Measurements from ENCODE around the gene CLINT1. TPM values are rescaled to one million over a fixed set of nuclear protein-coding genes. Genes with fewer than 3 reads are reported as not detected.

Gene CLINT1
- total and polyA plus RNA-seq, 2 of the 13 experiments (the other 11 are each of a cell fraction or from before 2014, with no cell fraction given): 64.0 to 104 TPM

DNA sequence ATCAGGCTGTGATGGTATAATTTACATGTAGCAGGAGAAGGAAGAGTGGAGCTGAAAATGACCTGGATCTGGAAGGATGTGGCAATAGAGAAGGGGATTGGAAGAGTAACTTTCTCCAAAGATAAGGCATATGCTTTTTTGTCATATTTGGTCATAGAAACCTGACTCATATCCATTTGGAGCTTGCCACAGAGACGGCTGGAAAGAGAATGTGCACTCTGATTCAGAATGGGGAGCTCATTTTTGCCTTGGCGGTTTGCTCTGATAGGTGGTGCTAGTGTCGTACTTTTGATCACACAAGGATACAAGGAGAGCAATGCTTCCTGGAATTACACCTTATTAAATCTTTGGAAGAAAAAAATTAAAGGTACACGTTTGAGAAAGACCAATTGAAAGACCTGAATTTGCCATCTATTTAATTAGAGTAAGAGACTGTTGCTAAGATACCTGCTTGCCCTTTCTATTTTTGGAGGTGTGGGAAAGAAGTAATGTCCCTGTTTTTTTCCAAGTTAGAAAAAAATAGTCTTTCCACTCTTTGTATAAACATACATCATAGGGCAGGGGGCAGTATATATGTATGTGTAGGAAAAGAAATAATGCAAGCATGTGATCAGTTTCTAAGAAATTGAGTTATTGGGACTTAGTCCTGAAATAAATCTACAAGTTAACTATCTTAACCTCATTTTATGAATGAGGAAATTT is 110.0 kb downstream of the CLINT1 start:
- POLR2A ChIA-PET: interaction anchor here (1.1 kb wide), 1 partner anchor 17 kb away, joined by 3 read pairs; the partner anchor contains the start of gene THG1L
- H3K4me1 ChIP-seq (ENCODE audit: insufficient read depth, low read length): peaks cover 30% of the 10 kb centered on the region
- CTCF ChIA-PET (ENCODE audit: low intra/inter-chr PET ratio, low total read pairs): no interaction called here
- ATAC-seq: no peak
- no peaks in the 10 kb centered on the region for H3K9me3 ChIP-seq (ENCODE audit: low read length)
- in situ Hi-C loops (cut with HindIII; ENCODE audit: extremely low pct_ligation_motif_present, low pct_unique_long_range_greater_than_20kb) (loop anchor here (25.0 kb wide), 1 partner anchor 412 kb away; a partner anchor contains a TSS), intact Hi-C loops (cut with micrococcal nuclease; ENCODE audit: unreplicated experiment) (no loop called here)
- no peaks in the 10 kb centered on the region; a peak in 1 of 5 replicates for H3K27me3 ChIP-seq (ENCODE audit: control insufficient read depth in 1 of 2, insufficient read depth in 2 of 2, low read length in 2 of 2)
- H3K4me3 ChIP-seq (replicated peaks in 1 of 3; ENCODE audit: insufficient read depth in 1 of 3, low read depth in 2 of 3, low read length in 3 of 3): no peak overlapping the region
- no TSS peak for BruUV-seq (replicated peaks)
- H4K20me1 ChIP-seq (ENCODE audit: insufficient read depth, low read length): no peaks in the 10 kb centered on the region
- H3K4me2 ChIP-seq (ENCODE audit: low read depth, low read length): no peak overlapping the region
- no peak overlapping the region for H2AFZ ChIP-seq (ENCODE audit: low read length)
- WGBS (ENCODE audit: low lambda C conversion rate): 92% methylated on average over 4 of the region's 4 CpGs
- FAIRE-seq: no peak
- no peak overlapping the region for H3K9ac ChIP-seq (ENCODE audit: insufficient read depth, low read depth, low read length)
- no peak for TF ChIP-seq ELF1 (CRISPR knock-in tag; IDR thresholded peaks at IDR 0.05)
- TF ChIP-seq PITX1 (CRISPR knock-in tag; IDR thresholded peaks at IDR 0.05): no peak
- TF ChIP-seq, protein P1, sequence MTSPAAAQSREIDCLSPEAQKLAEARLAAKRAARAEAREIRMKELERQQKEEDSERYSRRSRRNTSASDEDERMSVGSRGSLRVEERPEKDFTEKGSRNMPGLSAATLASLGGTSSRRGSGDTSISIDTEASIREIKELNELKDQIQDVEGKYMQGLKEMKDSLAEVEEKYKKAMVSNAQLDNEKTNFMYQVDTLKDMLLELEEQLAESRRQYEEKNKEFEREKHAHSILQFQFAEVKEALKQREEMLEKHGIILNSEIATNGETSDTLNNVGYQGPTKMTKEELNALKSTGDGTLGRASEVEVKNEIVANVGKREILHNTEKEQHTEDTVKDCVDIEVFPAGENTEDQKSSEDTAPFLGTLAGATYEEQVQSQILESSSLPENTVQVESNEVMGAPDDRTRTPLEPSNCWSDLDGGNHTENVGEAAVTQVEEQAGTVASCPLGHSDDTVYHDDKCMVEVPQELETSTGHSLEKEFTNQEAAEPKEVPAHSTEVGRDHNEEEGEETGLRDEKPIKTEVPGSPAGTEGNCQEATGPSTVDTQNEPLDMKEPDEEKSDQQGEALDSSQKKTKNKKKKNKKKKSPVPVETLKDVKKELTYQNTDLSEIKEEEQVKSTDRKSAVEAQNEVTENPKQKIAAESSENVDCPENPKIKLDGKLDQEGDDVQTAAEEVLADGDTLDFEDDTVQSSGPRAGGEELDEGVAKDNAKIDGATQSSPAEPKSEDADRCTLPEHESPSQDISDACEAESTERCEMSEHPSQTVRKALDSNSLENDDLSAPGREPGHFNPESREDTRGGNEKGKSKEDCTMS (CRISPR knock-in tag; conservative IDR thresholded peaks at IDR 0.05): no peak
- TF ChIP-seq ZNF33A (CRISPR knock-in tag; IDR thresholded peaks at IDR 0.05; ENCODE audit: borderline replicate concordance): no peak
- no peak for TF ChIP-seq DPF2 (CRISPR knock-in tag; IDR thresholded peaks at IDR 0.05; ENCODE audit: borderline replicate concordance, low read depth)
- no peak for TF ChIP-seq CBX1 (IDR thresholded peaks at IDR 0.05; ENCODE audit: low read depth)
- TF ChIP-seq MAFF (IDR thresholded peaks at IDR 0.05; ENCODE audit: low read depth, low read length): no peak
- no peak for TF ChIP-seq ATF7-NPFF (CRISPR knock-in tag; IDR thresholded peaks at IDR 0.05; ENCODE audit: low read depth)
- no peak for TF ChIP-seq ZFY (CRISPR knock-in tag; IDR thresholded peaks at IDR 0.05)
- TF ChIP-seq ZNF225 (CRISPR knock-in tag; IDR thresholded peaks at IDR 0.05): no peak
- no peak for TF ChIP-seq HNF4G (IDR thresholded peaks at IDR 0.05; ENCODE audit: borderline replicate concordance, low read depth, low read length)
- TF ChIP-seq HNF4G (CRISPR knock-in tag; IDR thresholded peaks at IDR 0.05; ENCODE audit: borderline replicate concordance, low read depth): no peak
- TF ChIP-seq, protein P2, sequence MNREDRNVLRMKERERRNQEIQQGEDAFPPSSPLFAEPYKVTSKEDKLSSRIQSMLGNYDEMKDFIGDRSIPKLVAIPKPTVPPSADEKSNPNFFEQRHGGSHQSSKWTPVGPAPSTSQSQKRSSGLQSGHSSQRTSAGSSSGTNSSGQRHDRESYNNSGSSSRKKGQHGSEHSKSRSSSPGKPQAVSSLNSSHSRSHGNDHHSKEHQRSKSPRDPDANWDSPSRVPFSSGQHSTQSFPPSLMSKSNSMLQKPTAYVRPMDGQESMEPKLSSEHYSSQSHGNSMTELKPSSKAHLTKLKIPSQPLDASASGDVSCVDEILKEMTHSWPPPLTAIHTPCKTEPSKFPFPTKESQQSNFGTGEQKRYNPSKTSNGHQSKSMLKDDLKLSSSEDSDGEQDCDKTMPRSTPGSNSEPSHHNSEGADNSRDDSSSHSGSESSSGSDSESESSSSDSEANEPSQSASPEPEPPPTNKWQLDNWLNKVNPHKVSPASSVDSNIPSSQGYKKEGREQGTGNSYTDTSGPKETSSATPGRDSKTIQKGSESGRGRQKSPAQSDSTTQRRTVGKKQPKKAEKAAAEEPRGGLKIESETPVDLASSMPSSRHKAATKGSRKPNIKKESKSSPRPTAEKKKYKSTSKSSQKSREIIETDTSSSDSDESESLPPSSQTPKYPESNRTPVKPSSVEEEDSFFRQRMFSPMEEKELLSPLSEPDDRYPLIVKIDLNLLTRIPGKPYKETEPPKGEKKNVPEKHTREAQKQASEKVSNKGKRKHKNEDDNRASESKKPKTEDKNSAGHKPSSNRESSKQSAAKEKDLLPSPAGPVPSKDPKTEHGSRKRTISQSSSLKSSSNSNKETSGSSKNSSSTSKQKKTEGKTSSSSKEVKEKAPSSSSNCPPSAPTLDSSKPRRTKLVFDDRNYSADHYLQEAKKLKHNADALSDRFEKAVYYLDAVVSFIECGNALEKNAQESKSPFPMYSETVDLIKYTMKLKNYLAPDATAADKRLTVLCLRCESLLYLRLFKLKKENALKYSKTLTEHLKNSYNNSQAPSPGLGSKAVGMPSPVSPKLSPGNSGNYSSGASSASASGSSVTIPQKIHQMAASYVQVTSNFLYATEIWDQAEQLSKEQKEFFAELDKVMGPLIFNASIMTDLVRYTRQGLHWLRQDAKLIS (CRISPR knock-in tag; IDR thresholded peaks at IDR 0.05): no peak
- TF ChIP-seq ZNF292 (CRISPR knock-in tag; IDR thresholded peaks at IDR 0.05; ENCODE audit: borderline replicate concordance, low read depth): no peak
- no peak for TF ChIP-seq ZNF766 (CRISPR knock-in tag; IDR thresholded peaks at IDR 0.05; ENCODE audit: borderline replicate concordance)
- TF ChIP-seq NFKBIZ (CRISPR knock-in tag; IDR thresholded peaks at IDR 0.05): no peak
- no peak for TF ChIP-seq HCFC1 (IDR thresholded peaks at IDR 0.05; ENCODE audit: low read depth, low read length)
- no peak for DNase-seq (ENCODE audit: low spot score)
- no peak overlapping the region for H3K27ac ChIP-seq (ENCODE audit: extremely low read length, insufficient read depth, low read length)
- H3K36me3 ChIP-seq (replicated peaks in 1 of 2; ENCODE audit: control insufficient read depth in 1 of 2, insufficient read depth in 2 of 2, low read length in 2 of 2): peaks cover under 1 to 7% of the 10 kb centered on the region in 2 experiments; a peak in 3 of 5 replicates
- peaks cover 7% of the 10 kb centered on the region for H3K79me2 ChIP-seq (ENCODE audit: insufficient read depth, low read length)

Measured in HepG2 (cell line).